GM12878 (cell line): Measurements from ENCODE around the gene FAM227B. TPM values are rescaled to one million over a fixed set of nuclear protein-coding genes. Genes with fewer than 3 reads are reported as not detected.

ENCODE experiments used
- ATAC-seq: fragments of 200-7000 bp; cut with Tn5 transposase; 3 replicates; pipeline ENCODE4 v1.9.1; 2020; ENCODE audit warnings: mild to moderate bottlenecking, moderate library complexity
- BruUV-seq: library from RNA; stranded (reverse); fragments of 400-500 nt; replicated peaks from 2 replicates; lab custom pipeline; 2021; lab: Mats Ljungman, UMichigan
- CTCF ChIA-PET: fragments of 300-600 bp; sonication (Branson Sonifier 250); formaldehyde crosslinking; extraction: SDS; loops from one replicate; lab custom pipeline; 2021; ENCODE audit warnings: inconsistent platforms; lab: Yijun Ruan, JAX
- POLR2A ChIA-PET: fragments of 350-600 bp; formaldehyde crosslinking; extraction: SDS; loops from one replicate; lab custom pipeline; 2021; ENCODE audit warnings: inconsistent platforms; lab: Charles Lee
- RAD21 ChIA-PET: fragments of 300-600 bp; sonication (Branson Sonifier 250); formaldehyde crosslinking; loops from one replicate; lab custom pipeline; 2023; ENCODE audit warnings: antibody characterized with exemption; ENCODE audit not compliant: unreplicated experiment; lab: Charles Lee
- SMC1A ChIA-PET: fragments of 300-600 bp; sonication (Branson Sonifier 250); formaldehyde crosslinking; loops from one replicate; lab custom pipeline; 2023; ENCODE audit not compliant: unreplicated experiment, uncharacterized antibody; lab: Charles Lee
- DNase-seq: peaks from one replicate; pipeline ENCODE4 v3.0.0-alpha.2; 2011; ENCODE audit warnings: low read depth, low spot score
- FAIRE-seq: peaks from 3 replicates; lab custom pipeline; 2011; peaks lifted over from hg19 to GRCh38; lab: Jason Lieb, UNC
- H2AFZ ChIP-seq: 2 replicates; pipeline ENCODE4 v1.6.0; 2011; ENCODE audit warnings: low read depth, low read length, control low read depth; ENCODE audit not compliant: control insufficient read depth
- H3K27ac ChIP-seq: 2 replicates; pipeline ENCODE4 v1.5.1; 2011; ENCODE audit warnings: control low read depth; ENCODE audit not compliant: control insufficient read depth, insufficient read depth
- H3K27me3 ChIP-seq, 2 experiments: replicated peaks in 1 of 2; 2 replicates each; pipeline versions ENCODE4 v1.6.0 to v1.6.1; 2011; ENCODE audit warnings: low read length in 1 of 2; ENCODE audit not compliant: control insufficient read depth in 2 of 2, insufficient read depth in 2 of 2
- H3K36me3 ChIP-seq, 2 experiments: 2 replicates each; pipeline ENCODE4 v1.5.1; 2011; ENCODE audit warnings: low read length in 1 of 2; ENCODE audit not compliant: control insufficient read depth in 2 of 2, insufficient read depth in 2 of 2
- H3K4me1 ChIP-seq: 2 replicates; pipeline ENCODE4 v1.6.1; 2011; ENCODE audit warnings: mild to moderate bottlenecking, low read length, moderate library complexity, mixed read lengths; ENCODE audit not compliant: control insufficient read depth, insufficient read depth
- H3K4me2 ChIP-seq: 2 replicates; pipeline ENCODE4 v1.6.0; 2011; ENCODE audit warnings: control low read depth; ENCODE audit not compliant: control insufficient read depth, insufficient read depth
- H3K4me3 ChIP-seq: fragments of 200-600 bp; sonication (generic); 2 replicates; pipeline ENCODE4 v1.5.1; 2016
- H3K79me2 ChIP-seq: 2 replicates; pipeline ENCODE4 v1.6.0; 2011; ENCODE audit warnings: low read length; ENCODE audit not compliant: control insufficient read depth, insufficient read depth
- H3K9ac ChIP-seq: 2 replicates; pipeline ENCODE4 v1.8.0; 2011; ENCODE audit warnings: low read length, control low read depth, mixed read lengths; ENCODE audit not compliant: control insufficient read depth, insufficient read depth
- H3K9me3 ChIP-seq: replicated peaks from 3 replicates; pipeline ENCODE4 v1.5.1; 2011; ENCODE audit warnings: mild to moderate bottlenecking, low read length; ENCODE audit not compliant: control insufficient read depth, insufficient read depth
- H4K20me1 ChIP-seq: 2 replicates; pipeline ENCODE4 v1.6.0; 2011; ENCODE audit not compliant: control insufficient read depth, insufficient read depth
- ASH2L ChIP-seq: fragments of 300-600, 200-600 bp; sonication (generic); IDR thresholded peaks from 2 replicates; pipeline ENCODE4 v1.6.1; 2017; ENCODE audit warnings: low read depth, mild to moderate bottlenecking, borderline replicate concordance
- CEBPZ ChIP-seq: fragments of 150-350 bp; IDR thresholded peaks from 2 replicates; pipeline ENCODE4 v1.6.1; 2016; ENCODE audit warnings: low read depth, low read length
- CREB1 ChIP-seq: IDR thresholded peaks from 2 replicates; pipeline ENCODE4 v1.6.1; 2012; ENCODE audit warnings: low read depth, mild to moderate bottlenecking, inconsistent platforms
- EZH2 ChIP-seq: IDR thresholded peaks from 2 replicates; pipeline ENCODE4 v1.6.1; 2012; ENCODE audit warnings: low read depth, mild to moderate bottlenecking, control low read depth, inconsistent platforms, low read length, borderline replicate concordance; ENCODE audit not compliant: control insufficient read depth
- HDAC6 ChIP-seq: fragments of 200-600 bp; sonication (generic); IDR thresholded peaks from one replicate; pipeline ENCODE4 v1.8.0; 2017; ENCODE audit warnings: antibody characterized with exemption; ENCODE audit not compliant: unreplicated experiment
- MLLT1 ChIP-seq: fragments of 450-650 bp; IDR thresholded peaks from 2 replicates; pipeline ENCODE4 v1.6.1; 2016; ENCODE audit warnings: mild to moderate bottlenecking
- NR2C2 ChIP-seq: IDR thresholded peaks from 2 replicates; pipeline ENCODE4 v1.6.1; 2011; ENCODE audit warnings: borderline replicate concordance, low read depth; ENCODE audit not compliant: control insufficient read depth, insufficient read length
- PKNOX1 ChIP-seq: fragments of 450-650 bp; IDR thresholded peaks from 2 replicates; pipeline ENCODE4 v1.6.1; 2016; ENCODE audit warnings: mild to moderate bottlenecking
- REST ChIP-seq: IDR thresholded peaks from 2 replicates; pipeline ENCODE4 v1.6.1; 2012; ENCODE audit warnings: mild to moderate bottlenecking, low read depth, low read length
- SPI1 ChIP-seq: IDR thresholded peaks from 2 replicates; pipeline ENCODE4 v1.6.1; 2011; ENCODE audit warnings: low read depth, mild to moderate bottlenecking, low read length, moderate library complexity, borderline replicate concordance; ENCODE audit not compliant: insufficient read depth
- STAT1 ChIP-seq: fragments of 450-650 bp; conservative IDR thresholded peaks from 2 replicates; pipeline ENCODE4 v1.6.1; 2014; ENCODE audit warnings: antibody characterized with exemption, mild to moderate bottlenecking
- USF1 ChIP-seq: IDR thresholded peaks from 2 replicates; pipeline ENCODE4 v1.6.1; 2011; ENCODE audit warnings: borderline replicate concordance, low read depth, mild to moderate bottlenecking, moderate library complexity, mixed read lengths, low read length; ENCODE audit not compliant: insufficient read depth; ENCODE audit errors: extremely low read length
- ZBED1 ChIP-seq: IDR thresholded peaks from 2 replicates; pipeline ENCODE4 v1.6.1; 2016; ENCODE audit warnings: borderline replicate concordance
- ZNF217 ChIP-seq: fragments of 450-650 bp; IDR thresholded peaks from 2 replicates; pipeline ENCODE4 v1.6.1; 2017; ENCODE audit warnings: antibody characterized with exemption, mild to moderate bottlenecking
- WGBS: methylation state at CpG from one replicate; pipeline ENCODE4 v1.1.6; 2016; ENCODE audit warnings: low lambda C conversion rate; ENCODE audit not compliant: insufficient replicate concordance, insufficient coverage; ENCODE audit errors: missing lambda C conversion rate; 5-methylcytosine and 5-hydroxymethylcytosine counted together
- in situ Hi-C: fragments of 300-500 bp; cut with MboI; formaldehyde crosslinking; loops from 9 replicates; pipeline ENCODE4 v1.14.3; 2018; ENCODE audit warnings: mixed read lengths
- intact Hi-C: fragments of 100-400 bp; cut with micrococcal nuclease; formaldehyde crosslinking; loops from one replicate; pipeline ENCODE4 v1.14.2; 2022; ENCODE audit not compliant: unreplicated experiment
- polyA plus RNA-seq, 11 experiments: library from polyadenylated mRNA; depleted of rRNA in 4 of 11; unstranded in 6 of 11; stranded (reverse) in 5 of 11; fragments of >200 nt; fragmentation: Nextera tagmentation in 4 of 11; fragmentation: Illumina TruSeq in 1 of 11; extraction: Ambion mirVana in 4 of 11; extraction: Trizol in 1 of 11; gene quantifications; 1 replicate in 1 of 11; 2 replicates in 10 of 11; pipeline versions ENCODE4 v1.2.1 to v1.2.3, GENCODE V29; 2011 to 2016; ENCODE audit warnings: inconsistent platforms in 2 of 11, missing spikeins in 2 of 11, low read depth in 1 of 11
- total RNA-seq, 4 experiments: library from RNA; depleted of rRNA in 3 of 4; stranded (reverse); fragments of >200 nt in 3 of 4; fragmentation: Illumina TruSeq in 1 of 4; extraction: Trizol in 1 of 4; gene quantifications; 2 replicates each; pipeline versions ENCODE4 v1.2.1 to v1.2.3, GENCODE V29; 2013 to 2021

Gene FAM227B
- total and polyA plus RNA-seq, 10 of the 15 experiments (the other 5 are each of a cell fraction or from before 2014, with no cell fraction given), result 3.9 to 12.6 (median 6.9) TPM

- Histone ChIP-seq H3K79me2 (no peaks in the 10 kb centered on the region), H3K4me1 (no peaks in the 10 kb centered on the region), H4K20me1 (no peaks in the 10 kb centered on the region), H3K9ac (no peak overlapping the region), H3K27ac (no peak overlapping the region), H3K27me3 (no peaks in the 10 kb centered on the region), H3K4me2 (no peak overlapping the region), H3K36me3 (no peaks in the 10 kb centered on the region), H3K4me3 (no peak overlapping the region), H2AFZ (no peak overlapping the region), H3K9me3 (peaks cover 1% of the 10 kb centered on the region; the same call in 1 of the 3 replicates)
- ChIA-PET POLR2A (no interaction called here), SMC1A (no interaction called here), RAD21 (no interaction called here), CTCF (no interaction called here)
- in situ Hi-C loops (no loop called here), intact Hi-C loops (no loop called here)
- no peak for FAIRE-seq
- BruUV-seq, result no TSS peak
- ATAC-seq, result no peak
- WGBS, result 43% methylated on average over 2 of the region's 2 CpGs
- DNase-seq, result no peak
- TF ChIP-seq ZNF217, result no peak
- TF ChIP-seq PKNOX1, result no peak
- no peak for TF ChIP-seq CREB1
- no peak for TF ChIP-seq STAT1
- no peak for TF ChIP-seq ASH2L
- no peak for TF ChIP-seq NR2C2
- TF ChIP-seq HDAC6, result no peak
- TF ChIP-seq REST, result no peak
- TF ChIP-seq SPI1, result no peak
- TF ChIP-seq USF1, result no peak
- no peak for TF ChIP-seq ZBED1
- TF ChIP-seq MLLT1, result no peak
- TF ChIP-seq CEBPZ, result no peak
- TF ChIP-seq EZH2, result no peak
These were observed 30.1 kb upstream of the FAM227B start for GRCh38 chr15:49650676-49651075.
